Psoas muscle (tissue), 8 donors: ENCODE results near the gene ZW10. TPM values are rescaled to one million over a fixed set of nuclear protein-coding genes. Genes with fewer than 3 reads are reported as not detected.

ENCODE experiments used
- ATAC-seq, 4 donors: fragments of 200-7000 bp; cut with Tn5 transposase; one replicate each; pipeline ENCODE4 v1.9.1; 2020; ENCODE audit warnings: moderate library complexity in 3 of 4, mild to moderate bottlenecking in 2 of 4
- DNase-seq, 2 donors: peaks; one replicate each; pipeline ENCODE4 v3.0.0-alpha.2; 2020
- H3K27ac ChIP-seq: fragments of 200-600 bp; one replicate; pipeline ENCODE4 v1.8.0; 2022
- H3K27me3 ChIP-seq, 3 donors: fragments of 200-600 bp in 1 of 3; one replicate each; pipeline versions ENCODE4 v1.6.1 to v1.8.0; 2013 to 2022; ENCODE audit warnings: low read length in 2 of 3, mild to moderate bottlenecking in 2 of 3, moderate library complexity in 1 of 3; ENCODE audit not compliant: insufficient read depth in 3 of 3
- H3K36me3 ChIP-seq, 2 donors: fragments of 200-600 bp in 1 of 2; one replicate each; pipeline versions ENCODE4 v1.6.1 to v1.8.0; 2013 to 2022; ENCODE audit warnings: low read depth in 1 of 2, mild to moderate bottlenecking in 1 of 2, moderate library complexity in 1 of 2; ENCODE audit not compliant: insufficient read depth in 1 of 2
- H3K4me1 ChIP-seq: fragments of 200-600 bp; one replicate; pipeline ENCODE4 v1.8.0; 2022
- H3K4me3 ChIP-seq: fragments of 200-600 bp; one replicate; pipeline ENCODE4 v1.8.0; 2022; ENCODE audit warnings: mild to moderate bottlenecking
- H3K9me3 ChIP-seq: fragments of 200-600 bp; one replicate; pipeline ENCODE4 v1.8.0; 2022
- WGBS, 3 donors: extraction: QIAGEN DNeasy Blood & Tissue Kit; methylation state at CpG; one replicate each; pipeline versions ENCODE4 v1.1.6 to v1.1.7; 2013; 5-methylcytosine and 5-hydroxymethylcytosine counted together
- intact Hi-C, 2 donors: fragments of 100-400 bp; cut with DNase I; formaldehyde crosslinking; loops; one replicate each; pipeline versions ENCODE4 v1.11.0 to v1.14.2; 2022
- long read RNA-seq, 2 donors: library from polyadenylated mRNA; unstranded; transcript quantifications; one replicate each; pipeline ENCODE4 v2.0.0, GENCODE V29; 2021
- polyA plus RNA-seq, 3 donors: library from polyadenylated mRNA; stranded (reverse); fragments of 200-250 nt; gene quantifications; one replicate each; pipeline ENCODE4 v1.2.3, GENCODE V29; 2013
- total RNA-seq, 4 donors: library from RNA; stranded (reverse); fragmentation: NEBNext Ultra II Directional in 2 of 4; extraction: Animal tissue kit (Norgen Biotek cat#: 25700) in 2 of 4; gene quantifications; one replicate each; pipeline versions ENCODE4 v1.2.1 to v1.2.4, GENCODE V29; 2021 to 2023
- TF ChIP-seq, protein P1 (sequence below): fragments of 200-600 bp; IDR thresholded peaks from one replicate; pipeline ENCODE4 v1.8.0; 2022; ENCODE audit warnings: antibody characterized with exemption
- donor health status: healthy with polysubstance abuse.
- donor health status: DM: no; HTN: no; CAD: no; lungs with moderate emphysema.
- donor health status: Bipolar disorder and iron deficiency.
- donor health status: healthy.
- donor health status: DM: yes; HTN: yes; CAD: no.
- donor health status: DM: no; HTN: no; CAD: no.
- donor health status: DM: no; HTN: no; CAD: no.
- donor health status: DM: yes; HTN: yes; CAD: no.

ZW10 gene, protein sequence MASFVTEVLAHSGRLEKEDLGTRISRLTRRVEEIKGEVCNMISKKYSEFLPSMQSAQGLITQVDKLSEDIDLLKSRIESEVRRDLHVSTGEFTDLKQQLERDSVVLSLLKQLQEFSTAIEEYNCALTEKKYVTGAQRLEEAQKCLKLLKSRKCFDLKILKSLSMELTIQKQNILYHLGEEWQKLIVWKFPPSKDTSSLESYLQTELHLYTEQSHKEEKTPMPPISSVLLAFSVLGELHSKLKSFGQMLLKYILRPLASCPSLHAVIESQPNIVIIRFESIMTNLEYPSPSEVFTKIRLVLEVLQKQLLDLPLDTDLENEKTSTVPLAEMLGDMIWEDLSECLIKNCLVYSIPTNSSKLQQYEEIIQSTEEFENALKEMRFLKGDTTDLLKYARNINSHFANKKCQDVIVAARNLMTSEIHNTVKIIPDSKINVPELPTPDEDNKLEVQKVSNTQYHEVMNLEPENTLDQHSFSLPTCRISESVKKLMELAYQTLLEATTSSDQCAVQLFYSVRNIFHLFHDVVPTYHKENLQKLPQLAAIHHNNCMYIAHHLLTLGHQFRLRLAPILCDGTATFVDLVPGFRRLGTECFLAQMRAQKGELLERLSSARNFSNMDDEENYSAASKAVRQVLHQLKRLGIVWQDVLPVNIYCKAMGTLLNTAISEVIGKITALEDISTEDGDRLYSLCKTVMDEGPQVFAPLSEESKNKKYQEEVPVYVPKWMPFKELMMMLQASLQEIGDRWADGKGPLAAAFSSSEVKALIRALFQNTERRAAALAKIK
- total RNA-seq (10 to 100 TPM; 10.8 to 17.5 (median 16.7) TPM), polyA plus RNA-seq (10 to 100 TPM; 11.7 to 26.6 (median 13.2) TPM)
- long read RNA-seq, donor 1, transcript ZW10-201 (16 exons, 2,992 nt), result major isoform, 13 of 16 reads
- long read RNA-seq, donor 1, partial matches to known transcripts, result 1 of 16 reads
- long read RNA-seq, donor 1, other reads (novel, unspliced or antisense), result 2 of 16 reads
- long read RNA-seq, donor 2, transcript ZW10-201 (16 exons, 2,992 nt), result major isoform, 18 of 30 reads
- long read RNA-seq, donor 2, partial matches to known transcripts, result 7 of 30 reads
- long read RNA-seq, donor 2, other reads (novel, unspliced or antisense), result 5 of 30 reads

DNA sequence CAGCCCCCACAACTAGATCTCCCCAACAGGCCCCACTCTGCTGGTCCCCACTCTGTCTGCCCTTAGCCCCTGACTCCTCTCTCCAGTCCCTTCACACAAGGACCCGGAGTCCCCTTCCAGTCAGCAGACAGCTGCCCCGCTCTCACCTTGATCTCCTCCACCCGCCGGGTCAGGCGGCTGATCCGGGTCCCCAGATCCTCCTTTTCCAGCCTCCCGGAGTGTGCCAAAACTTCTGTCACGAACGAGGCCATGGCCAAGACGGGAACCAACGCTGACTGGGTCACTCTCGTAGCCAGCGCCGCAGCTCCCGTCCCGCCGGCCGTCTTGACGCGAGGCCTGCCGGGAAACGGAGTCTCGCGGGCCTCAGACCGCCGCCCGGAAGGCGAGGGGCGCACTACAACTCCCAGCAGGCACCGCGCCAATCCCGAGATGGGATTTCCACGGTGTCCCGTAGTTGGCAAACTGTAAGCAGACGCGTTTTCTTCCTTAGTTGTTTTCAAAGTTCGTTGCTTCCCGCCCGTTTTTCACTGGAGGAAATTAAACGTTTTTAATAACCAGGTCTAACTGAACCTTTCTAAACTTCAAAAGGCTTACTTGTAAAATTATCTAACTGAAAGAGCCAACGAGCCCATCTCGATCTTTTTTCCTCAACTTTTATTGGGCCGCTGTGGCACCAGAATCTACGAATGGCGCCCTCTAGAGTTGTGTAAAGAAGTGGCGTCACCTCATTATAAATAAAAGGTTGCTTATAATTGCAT, at the start of gene ZW10:
TSS of gene ZW10 (minus strand) at position 277 of the 758 bp plus-strand sequence. CDS start at position 251, 26 bp downstream.
- Histone ChIP-seq H3K27me3 (no peaks in the 10 kb centered on the region), H3K9me3 (no peaks in the 10 kb centered on the region), H3K4me3 (peak within 1 kb of the TSS; percentile 75), H3K36me3 (peaks cover 2 to 26% of the 10 kb centered on the region in 2 donors), H3K27ac (peak within 1 kb of the TSS; percentile 83), H3K4me1 (peaks cover 14% of the 10 kb centered on the region)
- DNase-seq (peak; percentile 99), ATAC-seq (peak; percentile 92 to 97 (median 94))
- TF ChIP-seq, protein P1, sequence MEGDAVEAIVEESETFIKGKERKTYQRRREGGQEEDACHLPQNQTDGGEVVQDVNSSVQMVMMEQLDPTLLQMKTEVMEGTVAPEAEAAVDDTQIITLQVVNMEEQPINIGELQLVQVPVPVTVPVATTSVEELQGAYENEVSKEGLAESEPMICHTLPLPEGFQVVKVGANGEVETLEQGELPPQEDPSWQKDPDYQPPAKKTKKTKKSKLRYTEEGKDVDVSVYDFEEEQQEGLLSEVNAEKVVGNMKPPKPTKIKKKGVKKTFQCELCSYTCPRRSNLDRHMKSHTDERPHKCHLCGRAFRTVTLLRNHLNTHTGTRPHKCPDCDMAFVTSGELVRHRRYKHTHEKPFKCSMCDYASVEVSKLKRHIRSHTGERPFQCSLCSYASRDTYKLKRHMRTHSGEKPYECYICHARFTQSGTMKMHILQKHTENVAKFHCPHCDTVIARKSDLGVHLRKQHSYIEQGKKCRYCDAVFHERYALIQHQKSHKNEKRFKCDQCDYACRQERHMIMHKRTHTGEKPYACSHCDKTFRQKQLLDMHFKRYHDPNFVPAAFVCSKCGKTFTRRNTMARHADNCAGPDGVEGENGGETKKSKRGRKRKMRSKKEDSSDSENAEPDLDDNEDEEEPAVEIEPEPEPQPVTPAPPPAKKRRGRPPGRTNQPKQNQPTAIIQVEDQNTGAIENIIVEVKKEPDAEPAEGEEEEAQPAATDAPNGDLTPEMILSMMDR, result peak; percentile 77
- WGBS, 3 donors, result 0 to 1% (median 1%) methylated on average over 46 of the region's 46 CpGs
- intact Hi-C loops, result no loop called here

DNA sequence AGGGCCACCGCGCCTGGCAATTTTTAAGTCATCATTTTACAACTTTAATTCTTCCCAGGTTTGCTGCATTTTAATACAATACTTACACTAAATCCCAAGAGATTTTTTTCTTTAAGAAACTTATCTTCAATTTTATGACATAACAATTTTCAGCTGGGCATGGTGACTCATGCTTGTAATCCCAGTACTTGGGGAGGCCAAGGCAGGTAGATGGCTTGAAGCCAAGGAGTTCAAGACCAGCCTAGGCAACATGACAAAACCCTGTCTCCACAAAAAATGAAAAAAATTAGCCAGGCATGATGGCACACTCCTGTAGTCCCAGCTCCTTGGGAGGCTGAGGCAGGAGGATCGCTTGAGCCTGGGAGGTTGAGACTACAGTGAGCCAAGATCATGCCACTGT, 44.9 kb upstream of the ZW10 start:
- DNase-seq, result no peak
- H3K36me3 ChIP-seq, result peaks cover 0 to 92% of the 10 kb centered on the region in 2 donors
- no peak overlapping the region for H3K27ac ChIP-seq
- ATAC-seq, result no peak
- 96 to 100% (median 98%) methylated on average over 3 of the region's 3 CpGs for WGBS, 3 donors
- no peaks in the 10 kb centered on the region for H3K4me1 ChIP-seq
- TF ChIP-seq, protein P1, result no peak
- H3K4me3 ChIP-seq, result no peak overlapping the region
- H3K9me3 ChIP-seq, result no peaks in the 10 kb centered on the region
- intact Hi-C loops, result no loop called here
- no peaks in the 10 kb centered on the region for H3K27me3 ChIP-seq

DNA sequence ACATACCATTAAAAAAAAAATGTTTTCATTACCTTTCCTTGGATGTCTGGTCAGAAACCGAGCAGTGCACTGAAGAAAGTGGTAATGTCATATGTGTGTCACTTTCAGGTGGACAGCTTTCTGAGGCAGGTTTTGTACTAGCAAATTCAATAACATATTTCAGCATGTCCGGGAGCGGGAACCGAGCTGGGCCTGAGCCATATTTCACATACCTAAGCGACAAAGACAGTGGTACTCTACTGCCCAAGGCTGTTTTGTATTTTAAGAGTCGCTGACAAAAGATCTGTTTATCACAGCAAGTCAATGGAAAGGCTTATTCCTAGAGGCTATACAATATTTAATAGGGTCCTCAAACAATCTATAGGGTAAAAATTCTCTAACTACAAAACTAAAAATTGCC, 44.1 kb upstream of the ZW10 start:
- 91 to 93% (median 93%) methylated on average over 6 of the region's 6 CpGs for WGBS, 3 donors

DNA sequence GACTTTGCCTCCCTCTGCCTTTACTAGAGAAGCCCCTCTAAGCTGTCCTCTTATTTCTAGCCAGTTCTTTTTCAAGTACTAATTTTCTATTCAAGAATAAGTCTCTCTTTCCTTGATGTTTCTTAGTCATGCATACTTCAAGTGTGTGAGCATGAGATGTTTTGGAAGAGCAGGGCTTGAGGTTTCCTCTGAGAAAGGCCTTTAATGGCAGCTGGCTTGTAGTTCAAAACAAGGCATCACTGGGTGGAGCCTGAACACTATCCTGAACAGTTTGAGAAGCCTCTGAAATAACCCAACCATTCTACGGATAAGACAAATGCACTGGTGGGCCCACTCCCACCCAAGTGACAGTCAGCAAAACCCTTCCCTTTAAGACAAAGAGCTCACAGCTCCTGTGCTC, 43.7 kb upstream of the ZW10 start:
- H3K36me3 ChIP-seq, result peaks cover 2 to 92% of the 10 kb centered on the region in 2 donors
- 93 to 97% (median 96%) methylated on average over 1 of the region's 1 CpG for WGBS, 3 donors
- H3K4me3 ChIP-seq, result no peak overlapping the region
- no peak overlapping the region for H3K27ac ChIP-seq
- no peaks in the 10 kb centered on the region for H3K27me3 ChIP-seq
- intact Hi-C loops, result no loop called here
- no peak for DNase-seq
- H3K9me3 ChIP-seq, result no peaks in the 10 kb centered on the region
- no peak for ATAC-seq
- H3K4me1 ChIP-seq, result no peaks in the 10 kb centered on the region
- TF ChIP-seq, protein P1, result no peak

More for the DNA sequence above, 44.1 kb upstream of the ZW10 start:
- peaks cover 2 to 92% of the 10 kb centered on the region in 2 donors for H3K36me3 ChIP-seq
- TF ChIP-seq, protein P1, result no peak
- ATAC-seq (no peak), DNase-seq (no peak)
- no peak overlapping the region for H3K4me3 ChIP-seq
- H3K9me3 ChIP-seq, result no peaks in the 10 kb centered on the region
- no peaks in the 10 kb centered on the region for H3K27me3 ChIP-seq
- no peaks in the 10 kb centered on the region for H3K4me1 ChIP-seq
- intact Hi-C loops, result no loop called here
- H3K27ac ChIP-seq, result no peak overlapping the region
